ENCODE measurements around the gene SPRR4.
"Not testable (repeated sequence)": the region's sequence is repeated elsewhere in the genome, so short reads cannot be mapped to it uniquely, and the experiment has no call there.

SPRR4 gene

GRCh38 chr1:153001382-153001781 is 30.9 kb downstream of the SPRR4 start, which contains the start of gene SPRR3:
SPRR3 (plus strand) TSS chr1:153001749; CDS start chr1:153003021, 1,272 bp downstream.
- H3K4me3 ChIP-seq: no peak within 1 kb of the TSS
- TF ChIP-seq CTCF (IDR thresholded peaks at IDR 0.05): no peak
- no peak for DNase-seq (ENCODE audit: low spot score)
- H3K27ac ChIP-seq: no peak within 1 kb of the TSS

GRCh38 chr1:153011235-153011758 is 40.8 kb downstream of the SPRR4 start:
- H3K4me3 ChIP-seq; H3K27ac ChIP-seq; DNase-seq (ENCODE audit: low spot score): not testable (repeated sequence)

GRCh38 chr1:153021829-153022228 is 51.4 kb downstream of the SPRR4 start:
- not testable (repeated sequence) for H3K27ac ChIP-seq; DNase-seq (ENCODE audit: low spot score); H3K4me3 ChIP-seq
